ENCODE data around the gene BCL2L13.
A peak's percentile ranks its signal among the peaks of the same experiment; 100 is the strongest.
"Not testable (repeated sequence)": the region's sequence is repeated elsewhere in the genome, so short reads cannot be mapped to it uniquely, and the experiment has no call there.

Gene BCL2L13

GRCh38 chr22:17695986-17696385 is 57.4 kb downstream of the BCL2L13 start:
- no peak for DNase-seq (ENCODE audit: low read depth)

GRCh38 chr22:17697196-17697595 is 58.6 kb downstream of the BCL2L13 start:
- DNase-seq (ENCODE audit: low read depth) = not testable (repeated sequence)

- DNase-seq (ENCODE audit: low read depth) = not testable (repeated sequence)
Measured at GRCh38 chr22:17698276-17698675, 59.7 kb downstream of the BCL2L13 start.

GRCh38 chr22:17698948-17699347 is 60.4 kb downstream of the BCL2L13 start:
- DNase-seq (ENCODE audit: low read depth) = no peak

- DNase-seq (ENCODE audit: low read depth) = no peak
Measured at GRCh38 chr22:17699696-17700340, 61.3 kb downstream of the BCL2L13 start.

GRCh38 chr22:17700778-17701177 is 62.2 kb downstream of the BCL2L13 start:
- no peak for DNase-seq (ENCODE audit: low read depth)

GRCh38 chr22:17703811-17704210 is 65.3 kb downstream of the BCL2L13 start:
- DNase-seq (ENCODE audit: low read depth) = peak; percentile 31

GRCh38 chr22:17705546-17705945 is 67.0 kb downstream of the BCL2L13 start:
- DNase-seq (ENCODE audit: low read depth) = no peak

GRCh38 chr22:17705951-17706900 is 67.7 kb downstream of the BCL2L13 start:
- DNase-seq (ENCODE audit: low read depth) = peak; percentile 82

- DNase-seq (ENCODE audit: low read depth) = no peak
Measured at GRCh38 chr22:17706947-17707346, 68.4 kb downstream of the BCL2L13 start.

- no peak for DNase-seq (ENCODE audit: low read depth)
Measured at GRCh38 chr22:17707526-17707925, 69.0 kb downstream of the BCL2L13 start.

GRCh38 chr22:17710023-17710422 is 71.5 kb downstream of the BCL2L13 start:
- DNase-seq (ENCODE audit: low read depth) = no peak

GRCh38 chr22:17712441-17712840 is 73.9 kb downstream of the BCL2L13 start:
- no peak for DNase-seq (ENCODE audit: low read depth)

- no peak for DNase-seq (ENCODE audit: low read depth)
Measured at GRCh38 chr22:17716529-17716928, 78.0 kb downstream of the BCL2L13 start.

GRCh38 chr22:17717708-17718107 is 79.2 kb downstream of the BCL2L13 start:
- DNase-seq (ENCODE audit: low read depth) = no peak

GRCh38 chr22:17719911-17720310 is 81.4 kb downstream of the BCL2L13 start:
- DNase-seq (ENCODE audit: low read depth) = no peak

- DNase-seq (ENCODE audit: low read depth) = no peak
Measured at GRCh38 chr22:17724241-17724640, 85.7 kb downstream of the BCL2L13 start.

GRCh38 chr22:17724678-17725499 is 86.3 kb downstream of the BCL2L13 start:
- no peak for DNase-seq (ENCODE audit: low read depth)

- no peak for DNase-seq (ENCODE audit: low read depth)
Measured at GRCh38 chr22:17725500-17725796, 86.9 kb downstream of the BCL2L13 start.

GRCh38 chr22:17726006-17726927 is 87.7 kb downstream of the BCL2L13 start:
- DNase-seq (ENCODE audit: low read depth) = no peak
